GM19193 (cell line): Measurements from ENCODE around the gene PHOSPHO1.
A peak's percentile ranks its signal among the peaks of the same experiment; 100 is the strongest.

Experiments
- POLR2A ChIP-seq: IDR thresholded peaks from 4 replicates; pipeline ENCODE4 v1.6.1; 2011; ENCODE audit not compliant: insufficient read depth, insufficient read length; ENCODE audit errors: extremely low read depth

Gene PHOSPHO1

DNA sequence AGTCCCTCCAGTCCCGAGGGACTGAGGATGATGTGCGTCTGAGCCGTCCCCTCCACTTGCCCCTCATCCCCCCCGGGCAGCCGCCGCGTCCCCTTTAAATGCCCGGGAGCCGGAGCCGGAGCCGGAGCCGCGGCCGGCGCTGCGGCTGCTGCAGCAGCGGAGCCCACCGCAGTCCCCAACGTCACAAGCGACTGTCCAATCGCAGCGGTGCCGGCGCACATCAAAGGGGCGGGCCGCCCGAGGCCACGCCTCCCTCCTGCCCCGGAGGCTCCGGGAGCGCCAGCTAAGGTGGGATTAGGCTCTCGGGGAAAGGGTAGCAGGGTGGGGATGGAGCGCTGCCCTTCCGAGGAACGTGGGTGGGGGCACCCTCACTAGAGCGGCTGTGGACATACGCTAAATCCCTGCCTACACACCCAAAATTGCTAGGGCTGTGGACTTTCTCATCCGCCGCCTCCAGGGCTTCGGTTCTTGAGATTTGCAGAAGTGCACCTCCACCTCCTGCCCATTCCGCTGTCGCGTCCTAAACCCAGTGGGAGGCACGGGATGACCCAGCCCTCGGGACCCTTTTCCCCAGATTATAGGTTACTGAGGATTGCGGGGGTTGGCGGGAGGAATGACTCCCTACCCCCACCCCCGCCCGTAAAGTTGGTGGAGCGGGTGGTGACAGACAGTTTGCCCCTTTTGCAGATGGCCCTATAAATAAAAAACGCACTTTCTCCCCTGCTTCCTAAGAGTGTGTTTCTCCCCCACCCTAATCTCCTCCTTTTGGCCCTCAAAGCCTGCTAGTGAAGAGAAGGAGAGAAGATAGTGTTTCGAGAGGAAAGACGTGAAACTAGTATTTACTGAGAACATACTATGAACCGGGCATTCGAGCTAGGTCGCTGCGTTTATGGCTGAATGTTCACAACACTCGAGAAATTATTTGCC, at the start of gene PHOSPHO1:
Gene PHOSPHO1 (minus strand): TSS at position 152 of the 927 bp plus-strand sequence. CDS start 4,096 bp downstream, outside the sequence.
- peak; percentile 38 for TF ChIP-seq POLR2A

GRCh38 chr17:49280061-49280460, 49.5 kb upstream of the PHOSPHO1 start:
- no peak for TF ChIP-seq POLR2A

DNA sequence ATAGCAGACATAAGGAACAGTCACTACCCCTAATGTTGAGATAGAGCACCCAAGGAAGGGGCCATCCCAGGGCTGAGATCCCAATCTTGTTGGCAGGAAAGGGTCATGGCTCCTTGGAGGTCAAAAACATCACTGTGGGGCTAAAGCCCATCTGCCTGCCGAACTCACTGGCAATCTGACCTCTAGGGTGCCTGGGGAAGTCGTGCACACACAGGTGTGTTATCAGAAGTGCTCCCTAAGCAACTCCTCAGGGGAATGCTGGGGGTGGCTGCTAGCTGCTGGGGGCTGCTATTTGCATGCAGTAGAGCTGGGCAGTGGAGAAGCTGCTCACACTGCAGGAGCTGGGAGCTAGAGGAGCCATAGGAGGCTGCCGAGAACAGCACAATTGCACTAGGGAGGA, 47.5 kb upstream of the PHOSPHO1 start:
- TF ChIP-seq POLR2A: no peak

- TF ChIP-seq POLR2A: no peak
These were observed 47.1 kb upstream of the PHOSPHO1 start for GRCh38 chr17:49277638-49278037.

DNA sequence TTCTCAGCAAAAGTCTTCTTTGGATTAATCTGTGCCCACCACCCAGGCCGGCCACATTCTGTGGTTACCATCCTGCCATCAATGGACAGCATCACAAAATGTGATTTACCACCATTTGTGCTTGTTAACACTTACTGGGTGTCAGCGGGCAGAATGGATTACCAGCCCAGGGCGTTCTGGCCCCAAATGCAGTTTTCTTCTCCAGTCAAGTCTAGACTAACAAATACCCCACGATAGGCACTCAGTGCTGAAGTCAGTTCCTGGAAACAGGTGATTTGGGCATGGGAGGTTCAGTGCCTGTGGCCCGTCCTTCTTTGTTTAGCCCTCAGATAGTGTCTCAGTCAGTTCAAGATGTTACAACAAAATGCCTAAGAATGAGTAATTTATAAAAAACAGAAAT, 38.8 kb upstream of the PHOSPHO1 start:
- TF ChIP-seq POLR2A: no peak

GRCh38 chr17:49267912-49268311, 37.3 kb upstream of the PHOSPHO1 start:
- no peak for TF ChIP-seq POLR2A

DNA sequence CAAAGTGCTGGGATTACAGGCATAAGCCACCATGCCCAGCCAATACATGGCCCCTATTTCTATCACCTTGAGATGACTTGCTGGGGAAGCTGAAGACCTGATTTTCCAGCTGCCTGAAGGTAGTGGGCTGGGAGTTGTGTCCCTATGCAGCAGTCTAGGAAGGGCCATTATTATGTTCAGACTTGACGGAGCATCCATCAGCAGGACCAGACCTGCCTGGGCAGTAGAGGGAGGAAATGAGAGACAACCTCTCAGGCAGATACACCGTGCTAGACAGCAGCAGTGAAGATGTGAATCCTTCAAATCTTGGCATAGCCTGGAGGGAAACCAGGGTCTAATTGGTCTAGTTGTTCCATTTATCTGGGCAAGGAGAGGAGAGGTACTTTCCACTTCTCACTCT, 35.6 kb upstream of the PHOSPHO1 start:
- TF ChIP-seq POLR2A: no peak

DNA sequence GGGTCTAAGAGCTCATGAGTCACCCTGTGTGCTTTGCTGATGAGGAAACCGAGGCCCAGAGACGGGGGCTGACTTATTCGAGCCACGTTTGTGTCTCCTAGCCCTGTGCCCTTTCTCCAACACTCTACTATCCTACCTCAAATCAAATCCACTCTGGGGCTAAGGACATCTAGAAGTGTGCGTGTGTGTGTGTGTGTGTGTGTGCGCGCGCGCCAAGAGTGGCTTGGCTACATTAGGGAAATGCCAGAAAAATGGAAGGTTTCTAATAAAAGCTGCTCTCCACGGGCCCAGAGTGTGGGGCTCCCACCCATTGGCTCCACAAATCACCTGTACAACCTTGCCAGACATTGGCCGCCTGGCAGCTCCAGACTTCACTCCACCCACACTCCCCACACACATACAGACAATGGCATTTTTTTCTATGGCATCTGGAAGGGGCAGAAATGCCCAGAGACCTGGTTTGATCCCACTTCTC, 30.3 kb upstream of the PHOSPHO1 start:
- no peak for TF ChIP-seq POLR2A

GRCh38 chr17:49260011-49260816, 29.6 kb upstream of the PHOSPHO1 start:
- TF ChIP-seq POLR2A: no peak

- TF ChIP-seq POLR2A: no peak
These were observed 29.1 kb upstream of the PHOSPHO1 start for GRCh38 chr17:49259663-49260010.

- TF ChIP-seq POLR2A: no peak
These were observed 27.8 kb upstream of the PHOSPHO1 start for GRCh38 chr17:49258394-49258793.

DNA sequence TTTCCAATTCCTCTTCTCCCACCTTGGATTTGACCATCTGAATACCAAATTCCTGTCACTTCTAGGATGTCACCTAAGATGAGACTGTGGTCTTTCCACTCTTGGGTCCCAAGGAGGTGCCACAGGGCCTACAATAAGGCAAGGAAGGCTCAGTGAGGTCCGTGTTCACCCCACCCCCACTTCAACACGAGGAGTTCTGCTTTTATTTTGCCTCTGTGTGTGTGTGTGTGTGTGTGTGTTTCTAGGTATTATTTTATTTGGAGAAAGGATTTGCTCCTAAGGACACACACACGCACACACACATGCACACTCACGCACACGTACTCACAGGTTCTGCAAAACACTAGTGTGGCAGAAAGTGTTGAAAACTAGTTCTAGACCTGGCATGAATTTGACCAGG, 24.5 kb upstream of the PHOSPHO1 start:
- no peak for TF ChIP-seq POLR2A

DNA sequence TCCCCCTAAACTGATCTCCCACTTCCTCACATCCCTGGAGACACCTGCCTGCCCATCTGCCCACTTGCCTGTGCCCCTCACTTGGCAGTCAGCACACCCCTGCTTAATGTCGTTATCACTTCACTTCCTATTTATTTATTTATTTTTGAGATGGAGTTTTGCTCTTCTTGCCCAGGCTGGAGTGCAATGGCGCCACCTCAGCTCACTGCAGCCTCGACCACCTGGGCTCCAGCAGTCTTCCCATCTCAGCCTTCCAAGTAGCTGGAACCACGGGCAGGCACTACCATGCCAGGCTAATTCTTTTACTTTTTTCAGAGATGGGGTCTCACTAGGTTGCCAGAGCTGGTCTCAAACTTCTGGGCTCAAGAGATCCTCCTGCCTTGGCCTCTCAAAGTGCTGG, 23.5 kb upstream of the PHOSPHO1 start:
- no peak for TF ChIP-seq POLR2A

GRCh38 chr17:49252148-49252695, 21.6 kb upstream of the PHOSPHO1 start:
- TF ChIP-seq POLR2A: no peak

DNA sequence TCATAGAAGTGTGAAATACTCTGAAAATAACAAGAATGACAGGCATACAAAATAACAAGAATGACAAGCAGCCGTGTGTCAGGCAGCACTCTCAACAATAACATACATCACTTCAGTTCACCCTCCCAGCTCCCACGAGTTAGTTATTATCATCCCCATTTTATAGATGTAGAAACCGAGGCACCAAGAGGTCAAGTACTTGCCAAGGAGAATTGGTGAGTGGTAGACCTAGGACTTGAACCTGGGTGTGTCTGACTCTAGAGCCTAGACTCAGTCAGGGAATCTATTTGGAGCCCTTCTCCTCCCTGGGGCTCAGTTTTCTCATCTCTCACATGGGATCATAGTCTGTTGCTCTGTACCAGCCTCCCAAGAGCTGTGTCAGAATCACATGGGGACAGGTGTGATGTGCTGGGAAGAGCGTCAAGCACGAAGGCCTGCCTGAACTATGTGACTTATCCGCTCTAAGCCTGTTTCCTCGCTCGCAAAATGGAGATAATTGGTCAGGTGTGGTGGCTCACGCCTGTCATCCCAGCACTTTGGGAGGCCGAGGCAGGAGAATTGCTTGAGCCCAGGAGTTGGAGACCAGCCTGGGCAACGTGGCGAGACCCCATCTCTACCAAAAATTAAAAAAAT, 19.4 kb upstream of the PHOSPHO1 start:
- TF ChIP-seq POLR2A: no peak

DNA sequence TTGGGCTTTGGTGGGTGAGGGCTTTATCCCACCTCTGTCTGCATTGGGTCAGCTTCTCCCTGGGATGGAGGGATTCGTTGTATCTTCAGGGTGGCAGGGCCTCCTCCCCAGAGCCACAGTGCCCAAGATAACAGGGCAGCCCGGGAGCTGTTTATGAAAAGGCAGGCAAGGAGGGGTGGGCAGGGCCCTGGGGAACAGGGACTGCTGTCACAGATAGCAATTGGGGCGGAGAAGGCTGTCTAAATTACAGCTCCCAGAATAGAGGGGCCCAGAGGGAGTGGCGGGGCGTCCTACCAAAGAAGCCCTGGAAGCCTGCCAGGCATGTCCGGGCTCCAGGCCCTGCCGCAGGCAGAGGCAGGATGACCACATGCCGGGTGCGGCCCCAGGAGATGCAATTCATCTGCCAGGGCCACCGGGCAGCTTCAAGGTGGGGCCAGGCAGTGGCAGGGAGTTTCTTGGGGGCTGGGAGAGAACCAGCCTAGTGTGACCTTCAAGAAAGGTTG, 18.8 kb upstream of the PHOSPHO1 start:
- no peak for TF ChIP-seq POLR2A

DNA sequence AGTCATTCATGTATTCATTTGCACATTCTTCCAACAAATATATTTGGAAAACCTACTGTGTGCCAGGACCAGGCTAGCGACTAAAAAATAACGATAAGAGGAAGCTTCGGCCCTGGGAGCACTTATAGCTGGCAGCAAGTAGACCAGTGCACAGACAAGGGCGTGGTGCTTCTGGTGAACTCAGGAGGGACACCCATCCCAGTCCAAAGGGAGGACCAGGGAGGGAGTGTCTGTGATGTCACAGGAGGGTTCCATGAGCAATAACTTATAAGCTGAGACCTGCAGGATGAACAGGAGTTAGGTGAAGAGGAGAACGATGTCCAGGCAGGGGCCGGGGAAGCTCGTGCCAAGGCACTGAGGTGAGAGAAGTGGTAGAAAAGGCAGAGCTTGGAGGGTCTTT, 17.4 kb upstream of the PHOSPHO1 start:
- TF ChIP-seq POLR2A: no peak
